Osteoblast (primary cell): Measurements from ENCODE around the gene QTRT2. TPM values are rescaled to one million over a fixed set of nuclear protein-coding genes. Genes with fewer than 3 reads are reported as not detected.
A peak's percentile ranks its signal among the peaks of the same experiment; 100 is the strongest.

Experiments
- DNase-seq: peaks from one replicate; pipeline ENCODE4 v3.0.0; 2011; ENCODE audit warnings: low spot score, mixed read lengths; ENCODE audit not compliant: insufficient read length; ENCODE audit errors: missing footprints
- H2AFZ ChIP-seq: 2 replicates; pipeline ENCODE4 v1.6.0; 2011; ENCODE audit warnings: mild to moderate bottlenecking, low read length
- H3K27ac ChIP-seq: 2 replicates; pipeline ENCODE4 v1.5.1; 2011; ENCODE audit warnings: mild to moderate bottlenecking, low read depth, low read length, moderate library complexity
- H3K27me3 ChIP-seq: 2 replicates; pipeline ENCODE4 v1.6.0; 2012; ENCODE audit warnings: mild to moderate bottlenecking, control low read depth, inconsistent platforms, low read length, moderate library complexity; ENCODE audit not compliant: insufficient read depth
- H3K36me3 ChIP-seq: 2 replicates; pipeline ENCODE4 v1.5.1; 2011; ENCODE audit warnings: mild to moderate bottlenecking, low read length, control low read depth, moderate library complexity; ENCODE audit not compliant: insufficient read depth
- H3K4me1 ChIP-seq: 2 replicates; pipeline ENCODE4 v1.5.1; 2011; ENCODE audit warnings: mild to moderate bottlenecking, low read length, control low read depth, moderate library complexity; ENCODE audit not compliant: insufficient read depth
- H3K4me2 ChIP-seq: 2 replicates; pipeline ENCODE4 v1.6.0; 2011; ENCODE audit warnings: mild to moderate bottlenecking, low read length; ENCODE audit not compliant: insufficient read depth
- H3K4me3 ChIP-seq: fragments of 200-600 bp; sonication (generic); 3 replicates; pipeline ENCODE4 v1.5.1; 2012; ENCODE audit warnings: mild to moderate bottlenecking, low read length, inconsistent platforms; ENCODE audit not compliant: insufficient read depth
- H3K79me2 ChIP-seq: 2 replicates; pipeline ENCODE4 v1.6.0; 2012; ENCODE audit warnings: mild to moderate bottlenecking, low read length, control low read depth, inconsistent platforms; ENCODE audit not compliant: insufficient read depth
- H3K9me3 ChIP-seq: 2 replicates; pipeline ENCODE4 v1.5.1; 2011; ENCODE audit warnings: low read depth, low read length, control low read depth
- H4K20me1 ChIP-seq: 2 replicates; pipeline ENCODE4 v1.6.0; 2012; ENCODE audit warnings: mild to moderate bottlenecking, low read length, control low read depth; ENCODE audit not compliant: insufficient read depth
- total RNA-seq: library from RNA; depleted of rRNA; stranded (reverse); fragments of >200 nt; gene quantifications from 2 replicates; pipeline ENCODE4 v1.2.3, GENCODE V29; 2012
- TF ChIP-seq, protein P1 (sequence below): IDR thresholded peaks from 2 replicates; pipeline ENCODE4 v1.5.1; 2011; ENCODE audit warnings: mild to moderate bottlenecking, low read depth, low read length, moderate library complexity; ENCODE audit errors: extremely low read depth

Gene QTRT2
- total RNA-seq, 1 donor = 14.5 TPM

- H4K20me1 ChIP-seq = no peaks in the 10 kb centered on the region
- H3K4me1 ChIP-seq = no peaks in the 10 kb centered on the region
- TF ChIP-seq, protein P1, sequence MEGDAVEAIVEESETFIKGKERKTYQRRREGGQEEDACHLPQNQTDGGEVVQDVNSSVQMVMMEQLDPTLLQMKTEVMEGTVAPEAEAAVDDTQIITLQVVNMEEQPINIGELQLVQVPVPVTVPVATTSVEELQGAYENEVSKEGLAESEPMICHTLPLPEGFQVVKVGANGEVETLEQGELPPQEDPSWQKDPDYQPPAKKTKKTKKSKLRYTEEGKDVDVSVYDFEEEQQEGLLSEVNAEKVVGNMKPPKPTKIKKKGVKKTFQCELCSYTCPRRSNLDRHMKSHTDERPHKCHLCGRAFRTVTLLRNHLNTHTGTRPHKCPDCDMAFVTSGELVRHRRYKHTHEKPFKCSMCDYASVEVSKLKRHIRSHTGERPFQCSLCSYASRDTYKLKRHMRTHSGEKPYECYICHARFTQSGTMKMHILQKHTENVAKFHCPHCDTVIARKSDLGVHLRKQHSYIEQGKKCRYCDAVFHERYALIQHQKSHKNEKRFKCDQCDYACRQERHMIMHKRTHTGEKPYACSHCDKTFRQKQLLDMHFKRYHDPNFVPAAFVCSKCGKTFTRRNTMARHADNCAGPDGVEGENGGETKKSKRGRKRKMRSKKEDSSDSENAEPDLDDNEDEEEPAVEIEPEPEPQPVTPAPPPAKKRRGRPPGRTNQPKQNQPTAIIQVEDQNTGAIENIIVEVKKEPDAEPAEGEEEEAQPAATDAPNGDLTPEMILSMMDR = no peak
- H3K9me3 ChIP-seq = no peaks in the 10 kb centered on the region
- no peak overlapping the region for H2AFZ ChIP-seq
- no peaks in the 10 kb centered on the region for H3K36me3 ChIP-seq
- H3K4me2 ChIP-seq = no peak overlapping the region
- no peak for DNase-seq
- H3K4me3 ChIP-seq = no peak overlapping the region
- H3K27me3 ChIP-seq = no peaks in the 10 kb centered on the region
- H3K79me2 ChIP-seq = no peaks in the 10 kb centered on the region
- no peak overlapping the region for H3K27ac ChIP-seq
Measured at GRCh38 chr3:114035896-114036295, 20.6 kb upstream of the QTRT2 start.

DNA sequence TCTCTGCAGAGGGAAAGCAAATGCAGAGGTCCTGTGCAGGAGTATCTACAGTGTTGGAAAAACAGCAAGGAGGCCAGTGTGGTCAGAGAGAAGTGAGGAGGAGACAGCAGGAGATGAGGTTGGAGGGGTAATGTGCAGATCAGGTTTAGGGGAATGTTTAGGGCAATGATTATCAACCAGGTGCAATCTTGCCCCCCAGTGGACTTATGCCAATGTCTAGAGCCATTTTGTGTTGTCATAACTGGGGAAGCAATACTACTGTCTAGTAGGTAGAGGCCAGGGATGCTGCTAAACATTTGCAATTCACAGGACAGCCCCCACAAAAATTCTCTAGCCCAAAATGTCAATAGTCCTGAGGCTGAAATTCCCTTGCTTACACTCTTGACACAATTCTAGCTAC is 13.3 kb upstream of the QTRT2 start:
- Histone ChIP-seq H3K4me1 (no peaks in the 10 kb centered on the region), H3K4me3 (no peak overlapping the region), H3K27me3 (no peaks in the 10 kb centered on the region), H2AFZ (no peak overlapping the region), H4K20me1 (no peaks in the 10 kb centered on the region), H3K79me2 (no peaks in the 10 kb centered on the region), H3K27ac (no peak overlapping the region), H3K36me3 (no peaks in the 10 kb centered on the region), H3K9me3 (no peaks in the 10 kb centered on the region), H3K4me2 (no peak overlapping the region)
- no peak for DNase-seq
- TF ChIP-seq, protein P1 = no peak

GRCh38 chr3:114052216-114052615 is 4.3 kb upstream of the QTRT2 start:
- no peaks in the 10 kb centered on the region for H3K36me3 ChIP-seq
- peaks cover 9% of the 10 kb centered on the region for H3K4me1 ChIP-seq
- peaks cover 9% of the 10 kb centered on the region for H3K79me2 ChIP-seq
- H3K9me3 ChIP-seq = no peaks in the 10 kb centered on the region
- peak; percentile 50 for DNase-seq
- H4K20me1 ChIP-seq = no peaks in the 10 kb centered on the region
- no peak overlapping the region for H2AFZ ChIP-seq
- no peak overlapping the region for H3K4me3 ChIP-seq
- TF ChIP-seq, protein P1 = no peak
- H3K27me3 ChIP-seq = no peaks in the 10 kb centered on the region
- H3K4me2 ChIP-seq = no peak overlapping the region
- no peak overlapping the region for H3K27ac ChIP-seq

GRCh38 chr3:114057011-114057347 is 442 bp downstream of the QTRT2 start:
- DNase-seq = no peak
- H3K4me2 ChIP-seq = peak overlapping the region; percentile 96
- H3K36me3 ChIP-seq = no peaks in the 10 kb centered on the region
- peak overlapping the region; percentile 100 for H2AFZ ChIP-seq
- H3K4me3 ChIP-seq = peak overlapping the region; percentile 95
- H3K4me1 ChIP-seq = peaks cover 16% of the 10 kb centered on the region
- peak overlapping the region; percentile 91 for H3K27ac ChIP-seq
- no peaks in the 10 kb centered on the region for H3K27me3 ChIP-seq
- H3K79me2 ChIP-seq = peaks cover 52% of the 10 kb centered on the region
- H3K9me3 ChIP-seq = no peaks in the 10 kb centered on the region
- TF ChIP-seq, protein P1 = no peak
- H4K20me1 ChIP-seq = no peaks in the 10 kb centered on the region
